ENCODE results near the gene EIF2B1. TPM values are rescaled to one million over a fixed set of nuclear protein-coding genes. Genes with fewer than 3 reads are reported as not detected.

Gene EIF2B1
- polyA plus RNA-seq, 3 donors, result 55.7 to 73.4 (median 69.3) TPM

GRCh38 chr12:123670882-123671728 is 37.6 kb upstream of the EIF2B1 start, which contains the start of gene TCTN2:
TCTN2 (plus strand) TSS chr12:123671113; CDS start chr12:123671241, 128 bp downstream.
- peaks cover 8 to 14% of the 10 kb centered on the region in 2 donors for H3K4me1 ChIP-seq (ENCODE audit: control insufficient read depth in 1 of 2, insufficient read depth in 2 of 2, low read length in 2 of 2)
- H3K27me3 Mint-ChIP-seq (ENCODE audit: low read depth in 3 of 3), result peaks cover 0 to 4% (median 0%) of the 10 kb centered on the region in 3 donors
- no peaks in the 10 kb centered on the region for H3K27me3 ChIP-seq (ENCODE audit: control insufficient read depth in 2 of 2, insufficient read depth in 2 of 2, low read length in 2 of 2)
- no peaks in the 10 kb centered on the region for H3K79me2 ChIP-seq (ENCODE audit: insufficient read depth, low read length)
- H3K9ac ChIP-seq (ENCODE audit: insufficient read depth, low read length, poor library complexity, severe bottlenecking), result peak within 1 kb of the TSS; percentile 60
- no peaks in the 10 kb centered on the region for H3K36me3 ChIP-seq (replicated peaks in 1 of 2; ENCODE audit: control insufficient read depth in 1 of 2, insufficient read depth in 2 of 2, low read length in 2 of 2)
- peak within 1 kb of the TSS; percentile 45 to 96 (median 62) for H3K4me3 ChIP-seq (replicated peaks in 1 of 3; ENCODE audit: low read depth in 2 of 3, low read length in 3 of 3)
- peak within 1 kb of the TSS; percentile 100 for H2AFZ ChIP-seq (ENCODE audit: insufficient read depth, low read depth, low read length, poor library complexity, severe bottlenecking)
- H3K9me3 Mint-ChIP-seq, result no peaks in the 10 kb centered on the region
- no peak for TF ChIP-seq CTCF (IDR thresholded peaks at IDR 0.05)
- under 1% methylated on average over 44 of the region's 53 CpGs for WGBS (ENCODE audit: insufficient coverage)
- DNase-seq, result peak; percentile 75 to 86 (median 86)
- H3K4me3 Mint-ChIP-seq, result peak within 1 kb of the TSS; percentile 88
- intact Hi-C loops (cut with micrococcal nuclease), result loop anchor here in 1 of 2 donors (5.0 kb wide), 1 partner anchor 41 kb away; the partner anchor contains the start of gene ATP6V0A2
- no peak within 1 kb of the TSS for H3K27ac ChIP-seq (ENCODE audit: low read depth in 1 of 2, low read length in 2 of 2)
- peaks cover 10% of the 10 kb centered on the region for H3K4me1 Mint-ChIP-seq
- peak within 1 kb of the TSS; percentile 99 for H3K4me2 ChIP-seq (replicated peaks; ENCODE audit: extremely low read depth, low read length, poor library complexity, severe bottlenecking)
- no peaks in the 10 kb centered on the region for H3K9me3 ChIP-seq (replicated peaks in 1 of 2; ENCODE audit: control insufficient read depth in 1 of 2, insufficient read depth in 1 of 2, low read length in 2 of 2)
- H4K20me1 ChIP-seq (ENCODE audit: insufficient read depth, low read length), result no peaks in the 10 kb centered on the region
- peak within 1 kb of the TSS in 2 of 7 donors; percentile 78 to 87 for H3K27ac Mint-ChIP-seq
- peaks cover 0 to 1% of the 10 kb centered on the region in 2 donors for H3K36me3 Mint-ChIP-seq

DNA sequence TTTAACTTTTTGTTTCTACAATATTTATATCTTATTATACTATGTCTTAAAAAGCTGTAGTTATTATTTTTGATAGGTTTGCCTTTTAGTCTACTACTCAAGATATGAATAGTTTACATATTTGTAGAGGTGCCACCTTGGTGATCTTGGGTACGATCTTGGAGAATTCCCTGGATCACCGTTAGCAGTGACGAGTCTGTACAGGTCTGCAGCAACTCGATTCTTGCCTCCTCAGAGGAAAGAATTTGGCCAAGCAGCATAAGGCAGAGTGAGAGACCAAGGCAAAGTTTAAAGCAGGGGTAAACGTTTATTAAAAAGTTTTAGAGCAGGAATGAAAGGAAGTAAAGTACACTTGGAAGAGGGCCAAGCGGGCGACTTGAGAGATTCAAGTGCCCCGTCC is 34.3 kb upstream of the EIF2B1 start:
- H3K36me3 Mint-ChIP-seq, result peaks cover 7 to 16% of the 10 kb centered on the region in 2 donors
- H3K4me3 Mint-ChIP-seq, result no peak overlapping the region
- TF ChIP-seq CTCF (IDR thresholded peaks at IDR 0.05), result no peak
- Histone ChIP-seq H3K4me1 (ENCODE audit: control insufficient read depth in 1 of 2, insufficient read depth in 2 of 2, low read length in 2 of 2) (peaks cover 8 to 14% of the 10 kb centered on the region in 2 donors), H3K27ac (ENCODE audit: low read depth in 1 of 2, low read length in 2 of 2) (no peak overlapping the region), H3K4me3 (replicated peaks in 1 of 3; ENCODE audit: low read depth in 2 of 3, low read length in 3 of 3) (no peak overlapping the region), H3K4me2 (replicated peaks; ENCODE audit: extremely low read depth, low read length, poor library complexity, severe bottlenecking) (no peak overlapping the region), H4K20me1 (ENCODE audit: insufficient read depth, low read length) (no peaks in the 10 kb centered on the region), H3K9ac (ENCODE audit: insufficient read depth, low read length, poor library complexity, severe bottlenecking) (no peak overlapping the region), H3K9me3 (replicated peaks in 1 of 2; ENCODE audit: control insufficient read depth in 1 of 2, insufficient read depth in 1 of 2, low read length in 2 of 2) (no peaks in the 10 kb centered on the region), H3K27me3 (ENCODE audit: control insufficient read depth in 2 of 2, insufficient read depth in 2 of 2, low read length in 2 of 2) (no peaks in the 10 kb centered on the region), H2AFZ (ENCODE audit: insufficient read depth, low read depth, low read length, poor library complexity, severe bottlenecking) (no peak overlapping the region), H3K79me2 (ENCODE audit: insufficient read depth, low read length) (no peaks in the 10 kb centered on the region), H3K36me3 (replicated peaks in 1 of 2; ENCODE audit: control insufficient read depth in 1 of 2, insufficient read depth in 2 of 2, low read length in 2 of 2) (no peaks in the 10 kb centered on the region)
- H3K9me3 Mint-ChIP-seq, result peaks cover 0 to 5% (median 0%) of the 10 kb centered on the region in 7 donors
- H3K27me3 Mint-ChIP-seq (ENCODE audit: low read depth in 3 of 3), result peaks cover 0 to 4% (median 0%) of the 10 kb centered on the region in 3 donors
- peak overlapping the region in 1 of 7 donors; percentile 34 for H3K27ac Mint-ChIP-seq
- H3K4me1 Mint-ChIP-seq, result peaks cover 10% of the 10 kb centered on the region
- intact Hi-C loops (cut with micrococcal nuclease), result no loop called here
- no peak for DNase-seq
- WGBS (ENCODE audit: insufficient coverage), result 87% methylated on average over 8 of the region's 8 CpGs
